Measurements from ENCODE around the gene ZCWPW1.

The ZCWPW1 gene

DNA sequence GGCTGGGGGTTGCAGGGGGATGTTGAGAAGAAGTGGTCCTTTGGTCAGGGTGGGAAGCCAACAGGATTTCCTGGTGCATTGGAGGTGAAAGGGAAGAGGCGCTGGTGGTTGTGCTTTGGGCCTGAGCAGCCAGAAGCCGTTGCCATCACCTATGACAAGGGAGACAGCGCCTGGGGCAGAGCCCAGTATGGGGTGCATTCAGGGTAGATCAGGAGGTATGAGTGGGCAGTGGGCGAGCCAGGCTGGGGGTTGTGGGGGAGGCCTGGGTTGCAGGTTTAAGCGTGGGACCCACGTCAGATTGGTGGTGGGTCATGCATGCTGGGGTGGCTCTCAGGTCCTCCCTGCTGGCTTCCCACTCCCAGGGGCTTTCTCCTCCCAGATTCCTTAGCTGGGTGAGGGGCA, 76.8 kb downstream of the ZCWPW1 start:
- TF ChIP-seq, protein P1, sequence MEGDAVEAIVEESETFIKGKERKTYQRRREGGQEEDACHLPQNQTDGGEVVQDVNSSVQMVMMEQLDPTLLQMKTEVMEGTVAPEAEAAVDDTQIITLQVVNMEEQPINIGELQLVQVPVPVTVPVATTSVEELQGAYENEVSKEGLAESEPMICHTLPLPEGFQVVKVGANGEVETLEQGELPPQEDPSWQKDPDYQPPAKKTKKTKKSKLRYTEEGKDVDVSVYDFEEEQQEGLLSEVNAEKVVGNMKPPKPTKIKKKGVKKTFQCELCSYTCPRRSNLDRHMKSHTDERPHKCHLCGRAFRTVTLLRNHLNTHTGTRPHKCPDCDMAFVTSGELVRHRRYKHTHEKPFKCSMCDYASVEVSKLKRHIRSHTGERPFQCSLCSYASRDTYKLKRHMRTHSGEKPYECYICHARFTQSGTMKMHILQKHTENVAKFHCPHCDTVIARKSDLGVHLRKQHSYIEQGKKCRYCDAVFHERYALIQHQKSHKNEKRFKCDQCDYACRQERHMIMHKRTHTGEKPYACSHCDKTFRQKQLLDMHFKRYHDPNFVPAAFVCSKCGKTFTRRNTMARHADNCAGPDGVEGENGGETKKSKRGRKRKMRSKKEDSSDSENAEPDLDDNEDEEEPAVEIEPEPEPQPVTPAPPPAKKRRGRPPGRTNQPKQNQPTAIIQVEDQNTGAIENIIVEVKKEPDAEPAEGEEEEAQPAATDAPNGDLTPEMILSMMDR (IDR thresholded peaks at IDR 0.05; ENCODE audit: low read length, missing control alignments), result no peak
- no peak overlapping the region for H3K4me3 ChIP-seq (replicated peaks; ENCODE audit: low read depth, low read length)
- DNase-seq (ENCODE audit: low read depth), result no peak

All from fibroblast of pulmonary artery (primary cell).